ENCODE data around the gene MON1A. TPM values are rescaled to one million over a fixed set of nuclear protein-coding genes. Genes with fewer than 3 reads are reported as not detected.
"Not testable (repeated sequence)": the region's sequence is repeated elsewhere in the genome, so short reads cannot be mapped to it uniquely, and the experiment has no call there.

The MON1A gene
- 9.2 TPM for total RNA-seq

- intact Hi-C loops (cut with DNase I): no loop called here
- DNase-seq (ENCODE audit: low spot score): peak; percentile 97
Measured at GRCh38 chr3:49929291-49930167, at the start of gene MON1A. TSS of gene MON1A (minus strand) at chr3:49929811. CDS start at chr3:49913346, 16,465 bp downstream.

GRCh38 chr3:49976942-49977341, 47.3 kb upstream of the MON1A start:
- intact Hi-C loops (cut with DNase I): no loop called here
- DNase-seq (ENCODE audit: low spot score) (no peak), ATAC-seq (no peak)

More at GRCh38 chr3:49929291-49930167, at the start of gene MON1A:
- peak; percentile 99 for ATAC-seq

- no peak for ATAC-seq
- intact Hi-C loops (cut with DNase I): no loop called here
- DNase-seq (ENCODE audit: low spot score): no peak
Measured at GRCh38 chr3:49972656-49973055, 43.0 kb upstream of the MON1A start.

- intact Hi-C loops (cut with DNase I): no loop called here
- ATAC-seq (no peak), DNase-seq (ENCODE audit: low spot score) (no peak)
Measured at GRCh38 chr3:49968346-49968745, 38.7 kb upstream of the MON1A start.

- intact Hi-C loops (cut with DNase I): no loop called here
- DNase-seq (ENCODE audit: low spot score) (no peak), ATAC-seq (peak; percentile 86)
Measured at GRCh38 chr3:49967291-49967690, 37.7 kb upstream of the MON1A start.

- ATAC-seq: peak; percentile 46
- intact Hi-C loops (cut with DNase I): no loop called here
Measured at GRCh38 chr3:49966233-49966942, 36.8 kb upstream of the MON1A start.

GRCh38 chr3:49955636-49956035, 26.0 kb upstream of the MON1A start:
- intact Hi-C loops (cut with DNase I): no loop called here
- DNase-seq (ENCODE audit: low spot score) (no peak), ATAC-seq (no peak)

More at GRCh38 chr3:49966233-49966942, 36.8 kb upstream of the MON1A start:
- DNase-seq (ENCODE audit: low spot score): no peak

- DNase-seq (ENCODE audit: low spot score) (no peak), ATAC-seq (no peak)
- intact Hi-C loops (cut with DNase I): no loop called here
Measured at GRCh38 chr3:49952924-49953323, 23.3 kb upstream of the MON1A start.

- ATAC-seq (no peak), DNase-seq (ENCODE audit: low spot score) (no peak)
- intact Hi-C loops (cut with DNase I): no loop called here
Measured at GRCh38 chr3:49942651-49943050, 13.0 kb upstream of the MON1A start.

- DNase-seq (ENCODE audit: low spot score) (no peak), ATAC-seq (no peak)
- intact Hi-C loops (cut with DNase I): no loop called here
Measured at GRCh38 chr3:49940667-49941249, 11.1 kb upstream of the MON1A start.

GRCh38 chr3:49939858-49940666, 10.5 kb upstream of the MON1A start, which contains the start of gene RBM6:
TSS of gene RBM6 (plus strand) at chr3:49940150. CDS start at chr3:49962642, 22,492 bp downstream.
- intact Hi-C loops (cut with DNase I): no loop called here
- peak; percentile 97 for DNase-seq (ENCODE audit: low spot score)
- ATAC-seq: peak; percentile 100

- ATAC-seq (no peak), DNase-seq (ENCODE audit: low spot score) (no peak)
- intact Hi-C loops (cut with DNase I): no loop called here
Measured at GRCh38 chr3:49937090-49937489, 7.5 kb upstream of the MON1A start.

GRCh38 chr3:49932281-49932680, 2.7 kb upstream of the MON1A start:
- DNase-seq (ENCODE audit: low spot score); ATAC-seq; intact Hi-C loops (cut with DNase I): not testable (repeated sequence)

- intact Hi-C loops (cut with DNase I): no loop called here
- ATAC-seq: no peak
- DNase-seq (ENCODE audit: low spot score): no peak
Measured at GRCh38 chr3:49930922-49931321, 1.3 kb upstream of the MON1A start.

- intact Hi-C loops (cut with DNase I): no loop called here
- peak; percentile 44 for ATAC-seq
- no peak for DNase-seq (ENCODE audit: low spot score)
Measured at GRCh38 chr3:49930168-49930690, 618 bp upstream of the MON1A start.

GRCh38 chr3:49928481-49929017, 1.1 kb downstream of the MON1A start:
- no peak for DNase-seq (ENCODE audit: low spot score)
- intact Hi-C loops (cut with DNase I): no loop called here
- no peak for ATAC-seq

GRCh38 chr3:49927798-49928197, 1.8 kb downstream of the MON1A start:
- intact Hi-C loops (cut with DNase I): no loop called here
- ATAC-seq: no peak

GRCh38 chr3:49926117-49926728, 3.4 kb downstream of the MON1A start:
- DNase-seq (ENCODE audit: low spot score) (no peak), ATAC-seq (no peak)
- intact Hi-C loops (cut with DNase I): no loop called here

More at GRCh38 chr3:49927798-49928197, 1.8 kb downstream of the MON1A start:
- no peak for DNase-seq (ENCODE audit: low spot score)

Measured in sciatic nerve (tissue), 2 donors.